DOHH2 (cell line): Measurements from ENCODE around the gene GINS1.

ENCODE experiments used
- H3F3A ChIP-seq: fragments of 200-600 bp; sonication (generic), shearing (Covaris generic); 2 replicates; pipeline ENCODE4 v1.6.0; 2016; ENCODE audit warnings: antibody characterized with exemption, mild to moderate bottlenecking; ENCODE audit not compliant: control insufficient read depth, insufficient read depth
- H3K27ac ChIP-seq: fragments of 200-600 bp; sonication (generic); 2 replicates; pipeline ENCODE4 v1.5.1; 2014; ENCODE audit warnings: low read depth, mild to moderate bottlenecking, low read length, moderate library complexity
- H3K27me3 ChIP-seq: fragments of 200-600 bp; sonication (generic); 2 replicates; pipeline ENCODE4 v1.6.1; 2014; ENCODE audit warnings: mild to moderate bottlenecking, low read length, mixed read lengths; ENCODE audit not compliant: control insufficient read depth
- H3K36me3 ChIP-seq: fragments of 200-600 bp; sonication (generic); 2 replicates; pipeline ENCODE4 v1.6.1; 2014; ENCODE audit warnings: mild to moderate bottlenecking, low read length, moderate library complexity, mixed read lengths; ENCODE audit not compliant: control insufficient read depth
- H3K4me1 ChIP-seq: fragments of 200-600 bp; sonication (generic); 2 replicates; pipeline ENCODE4 v1.6.1; 2014; ENCODE audit warnings: mild to moderate bottlenecking, low read length, mixed read lengths; ENCODE audit not compliant: control insufficient read depth
- H3K4me2 ChIP-seq: fragments of 200-600 bp; sonication (generic); 2 replicates; pipeline ENCODE4 v1.6.0; 2014; ENCODE audit warnings: mild to moderate bottlenecking, low read length, moderate library complexity
- H3K4me3 ChIP-seq: fragments of 200-600 bp; sonication (generic); 2 replicates; pipeline ENCODE4 v1.5.1; 2014; ENCODE audit warnings: mild to moderate bottlenecking, low read length, mixed read lengths
- H3K79me2 ChIP-seq: fragments of 200-600 bp; sonication (generic); 2 replicates; pipeline ENCODE4 v1.6.1; 2014; ENCODE audit warnings: mild to moderate bottlenecking, low read length, mixed read lengths; ENCODE audit not compliant: control insufficient read depth
- H3K9me2 ChIP-seq: fragments of 200-600 bp; sonication (generic); replicated peaks from 2 replicates; pipeline ENCODE4 v1.6.1; 2014; ENCODE audit warnings: mild to moderate bottlenecking, low read length, mixed read lengths; ENCODE audit not compliant: control insufficient read depth
- H3K9me3 ChIP-seq: fragments of 200-600 bp; sonication (generic); 2 replicates; pipeline ENCODE4 v1.6.1; 2014; ENCODE audit warnings: antibody characterized with exemption, low read length, mixed read lengths; ENCODE audit not compliant: control insufficient read depth, insufficient read depth
- H4K20me1 ChIP-seq: fragments of 200-600 bp; sonication (generic); 2 replicates; pipeline ENCODE4 v1.6.0; 2014; ENCODE audit warnings: low read depth, mild to moderate bottlenecking, antibody characterized with exemption, low read length, moderate library complexity; ENCODE audit not compliant: control insufficient read depth, insufficient read depth
- EZH2phosphoT487 ChIP-seq: fragments of 200-600 bp; sonication (generic); IDR thresholded peaks from 2 replicates; pipeline ENCODE4 v1.6.1; 2017; ENCODE audit warnings: borderline replicate concordance, mild to moderate bottlenecking, antibody characterized with exemption, low read length, moderate library complexity, mixed read lengths
- TF ChIP-seq, protein P1 (sequence below): fragments of 200-600 bp; sonication (generic); IDR thresholded peaks from one replicate; pipeline ENCODE4 v1.5.1; 2014; ENCODE audit warnings: antibody characterized with exemption, mild to moderate bottlenecking, low read depth, low read length; ENCODE audit not compliant: poor library complexity, severe bottlenecking

Gene GINS1

GRCh38 chr20:25397096-25397495 lies 10.4 kb upstream of the GINS1 start:
- TF ChIP-seq, protein P1, sequence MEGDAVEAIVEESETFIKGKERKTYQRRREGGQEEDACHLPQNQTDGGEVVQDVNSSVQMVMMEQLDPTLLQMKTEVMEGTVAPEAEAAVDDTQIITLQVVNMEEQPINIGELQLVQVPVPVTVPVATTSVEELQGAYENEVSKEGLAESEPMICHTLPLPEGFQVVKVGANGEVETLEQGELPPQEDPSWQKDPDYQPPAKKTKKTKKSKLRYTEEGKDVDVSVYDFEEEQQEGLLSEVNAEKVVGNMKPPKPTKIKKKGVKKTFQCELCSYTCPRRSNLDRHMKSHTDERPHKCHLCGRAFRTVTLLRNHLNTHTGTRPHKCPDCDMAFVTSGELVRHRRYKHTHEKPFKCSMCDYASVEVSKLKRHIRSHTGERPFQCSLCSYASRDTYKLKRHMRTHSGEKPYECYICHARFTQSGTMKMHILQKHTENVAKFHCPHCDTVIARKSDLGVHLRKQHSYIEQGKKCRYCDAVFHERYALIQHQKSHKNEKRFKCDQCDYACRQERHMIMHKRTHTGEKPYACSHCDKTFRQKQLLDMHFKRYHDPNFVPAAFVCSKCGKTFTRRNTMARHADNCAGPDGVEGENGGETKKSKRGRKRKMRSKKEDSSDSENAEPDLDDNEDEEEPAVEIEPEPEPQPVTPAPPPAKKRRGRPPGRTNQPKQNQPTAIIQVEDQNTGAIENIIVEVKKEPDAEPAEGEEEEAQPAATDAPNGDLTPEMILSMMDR = no peak
- TF ChIP-seq EZH2phosphoT487 = no peak
- Histone ChIP-seq H3K27me3 (0 out of 2 replicates have a peak, but pooled peaks cover 4% of the 10 kb centered on the region), H3F3A (no peaks in the 10 kb centered on the region), H4K20me1 (no peaks in the 10 kb centered on the region), H3K27ac (no peak overlapping the region), H3K36me3 (no peaks in the 10 kb centered on the region), H3K4me2 (no peak overlapping the region), H3K4me3 (no peak overlapping the region), H3K9me3 (no peaks in the 10 kb centered on the region), H3K4me1 (peaks cover 54% of the 10 kb centered on the region), H3K9me2 (no peaks in the 10 kb centered on the region), H3K79me2 (no peaks in the 10 kb centered on the region)

- Histone ChIP-seq H3K27ac (no peak overlapping the region), H3F3A (no peaks in the 10 kb centered on the region), H3K4me2 (no peak overlapping the region)
Observed at GRCh38 chr20:25397821-25398220, 9.7 kb upstream of the GINS1 start.

GRCh38 chr20:25398376-25399036 lies 9.0 kb upstream of the GINS1 start:
- no peaks in the 10 kb centered on the region for H3F3A ChIP-seq
- H3K4me1 ChIP-seq = peaks cover 53% of the 10 kb centered on the region
- no peaks in the 10 kb centered on the region for H3K36me3 ChIP-seq
- H3K4me2 ChIP-seq = no peak overlapping the region
- no peak for TF ChIP-seq EZH2phosphoT487
- TF ChIP-seq, protein P1 = no peak
- no peak overlapping the region for H3K27ac ChIP-seq
- 0 out of 2 replicates have a peak, but pooled peaks cover 4% of the 10 kb centered on the region for H3K27me3 ChIP-seq
- H3K79me2 ChIP-seq = no peaks in the 10 kb centered on the region
- peaks cover 12% of the 10 kb centered on the region; the same call in 1 of the 2 replicates for H3K9me3 ChIP-seq
- no peaks in the 10 kb centered on the region for H4K20me1 ChIP-seq
- H3K4me3 ChIP-seq = no peak overlapping the region
- no peaks in the 10 kb centered on the region for H3K9me2 ChIP-seq

More at GRCh38 chr20:25397821-25398220, 9.7 kb upstream of the GINS1 start:
- TF ChIP-seq, protein P1 = no peak
- TF ChIP-seq EZH2phosphoT487 = no peak
- H3K4me1 ChIP-seq = peaks cover 54% of the 10 kb centered on the region
- no peaks in the 10 kb centered on the region for H3K9me2 ChIP-seq
- H3K36me3 ChIP-seq = no peaks in the 10 kb centered on the region
- H3K4me3 ChIP-seq = no peak overlapping the region
- H3K79me2 ChIP-seq = no peaks in the 10 kb centered on the region
- H4K20me1 ChIP-seq = no peaks in the 10 kb centered on the region
- H3K9me3 ChIP-seq = peaks cover 6% of the 10 kb centered on the region; the same call in 1 of the 2 replicates
- 0 out of 2 replicates have a peak, but pooled peaks cover 4% of the 10 kb centered on the region for H3K27me3 ChIP-seq
